ENCODE results near the gene NUCB1. TPM values are rescaled to one million over a fixed set of nuclear protein-coding genes. Genes with fewer than 3 reads are reported as not detected.
A peak's percentile ranks its signal among the peaks of the same experiment; 100 is the strongest.

NUCB1 gene
- polyA plus RNA-seq, 3 donors, result 311 to 334 (median 332) TPM

- DNase-seq, result peak; percentile 81
Measured at GRCh38 chr19:48970923-48971395, 70.8 kb downstream of the NUCB1 start.

Other genes with a start within 250 kb of the NUCB1 start
- gene NTN5, start 227.3 kb upstream of the NUCB1 start, polyA plus RNA-seq (ENCODE audit: insufficient read length in 3 of 3), result 1 to 10 TPM in 2 of 3 donors, under 1 TPM in 1; 0.91 to 1.9 (median 1.5) TPM
- gene FUT2, start 204.3 kb upstream of the NUCB1 start, polyA plus RNA-seq (ENCODE audit: insufficient read length in 3 of 3), result 1 to 10 TPM; 2.4 to 5.8 (median 3.3) TPM
- 1 to 10 TPM; 5.7 to 8.0 (median 7.1) TPM for gene MAMSTR, start 180.6 kb upstream of the NUCB1 start, polyA plus RNA-seq (ENCODE audit: insufficient read length in 3 of 3)
- gene RASIP1, start 159.7 kb upstream of the NUCB1 start, polyA plus RNA-seq (ENCODE audit: insufficient read length in 3 of 3), result 10 to 100 TPM; 15.7 to 20.8 (median 17.2) TPM
- under 1 TPM; 0.39 to 0.83 (median 0.65) TPM for gene IZUMO1, start 153.4 kb upstream of the NUCB1 start, polyA plus RNA-seq (ENCODE audit: insufficient read length in 3 of 3)
- gene FUT1, start 147.7 kb upstream of the NUCB1 start, polyA plus RNA-seq (ENCODE audit: insufficient read length in 3 of 3), result 1 to 10 TPM; 3.0 to 4.4 (median 4.2) TPM
- not detected for gene FGF21, start 144.8 kb upstream of the NUCB1 start, polyA plus RNA-seq (ENCODE audit: insufficient read length in 3 of 3)
- gene BCAT2, start 89.3 kb upstream of the NUCB1 start, polyA plus RNA-seq (ENCODE audit: insufficient read length in 3 of 3), result 10 to 100 TPM; 47.7 to 65.3 (median 60.4) TPM
- gene HSD17B14, start 63.8 kb upstream of the NUCB1 start, polyA plus RNA-seq (ENCODE audit: insufficient read length in 3 of 3), result 10 to 100 TPM; 38.3 to 44.8 (median 43.3) TPM
- gene PLEKHA4, start 31.7 kb upstream of the NUCB1 start, polyA plus RNA-seq (ENCODE audit: insufficient read length in 3 of 3), result 10 to 100 TPM; 25.2 to 29.4 (median 25.7) TPM
- 10 to 100 TPM; 33.8 to 36.6 (median 33.9) TPM for gene PPP1R15A, start 27.9 kb upstream of the NUCB1 start, polyA plus RNA-seq (ENCODE audit: insufficient read length in 3 of 3)
- gene TULP2, start 1.6 kb upstream of the NUCB1 start, polyA plus RNA-seq (ENCODE audit: insufficient read length in 3 of 3), result 1 to 10 TPM in 1 of 3 donors, under 1 TPM in 2; 0.70 to 1.5 (median 0.96) TPM
- 10 to 100 TPM in 1 of 3 donors, 1 to 10 TPM in 2; 8.5 to 11.6 (median 9.7) TPM for gene DHDH, start 33.4 kb downstream of the NUCB1 start, polyA plus RNA-seq (ENCODE audit: insufficient read length in 3 of 3)
- gene BAX, start 54.6 kb downstream of the NUCB1 start, polyA plus RNA-seq (ENCODE audit: insufficient read length in 3 of 3), result 10 to 100 TPM; 76.5 to 91.9 (median 87.6) TPM
- 1,000 to 10,000 TPM; 2,476 to 3,205 (median 2,712) TPM for gene FTL, start 65.0 kb downstream of the NUCB1 start, polyA plus RNA-seq (ENCODE audit: insufficient read length in 3 of 3)
- gene GYS1, start 93.0 kb downstream of the NUCB1 start, polyA plus RNA-seq (ENCODE audit: insufficient read length in 3 of 3), result 10 to 100 TPM; 42.9 to 56.7 (median 55.5) TPM
- gene RUVBL2, start 93.6 kb downstream of the NUCB1 start, polyA plus RNA-seq (ENCODE audit: insufficient read length in 3 of 3), result 100 to 1,000 TPM in 2 of 3 donors, 10 to 100 TPM in 1; 96.2 to 118 (median 101) TPM
- gene LHB, start 116.8 kb downstream of the NUCB1 start, polyA plus RNA-seq (ENCODE audit: insufficient read length in 3 of 3), result under 1 TPM in 2 of 3 donors, not detected in 1; 0.30 to 0.71 TPM
- not detected for gene CGB3, start 124.0 kb downstream of the NUCB1 start, polyA plus RNA-seq (ENCODE audit: insufficient read length in 3 of 3)
- not detected for gene CGB2, start 131.6 kb downstream of the NUCB1 start, polyA plus RNA-seq (ENCODE audit: insufficient read length in 3 of 3)
- not detected for gene CGB1, start 136.6 kb downstream of the NUCB1 start, polyA plus RNA-seq (ENCODE audit: insufficient read length in 3 of 3)
- gene CGB5, start 143.5 kb downstream of the NUCB1 start, polyA plus RNA-seq (ENCODE audit: insufficient read length in 3 of 3), result under 1 TPM in 1 of 3 donors, not detected in 2; 0.20 TPM
- under 1 TPM in 1 of 3 donors, not detected in 2; 0.39 TPM for gene CGB8, start 148.8 kb downstream of the NUCB1 start, polyA plus RNA-seq (ENCODE audit: insufficient read length in 3 of 3)
- gene CGB7, start 157.4 kb downstream of the NUCB1 start, polyA plus RNA-seq (ENCODE audit: insufficient read length in 3 of 3), result 1 to 10 TPM in 2 of 3 donors, under 1 TPM in 1; 0.74 to 1.4 (median 1.2) TPM
- 1 to 10 TPM; 3.2 to 6.5 (median 5.7) TPM for gene NTF4, start 164.5 kb downstream of the NUCB1 start, polyA plus RNA-seq (ENCODE audit: insufficient read length in 3 of 3)
- gene KCNA7, start 172.4 kb downstream of the NUCB1 start, polyA plus RNA-seq (ENCODE audit: insufficient read length in 3 of 3), result under 1 TPM; 0.03 to 0.13 (median 0.05) TPM
- 100 to 1,000 TPM; 322 to 406 (median 393) TPM for gene SNRNP70, start 185.1 kb downstream of the NUCB1 start, polyA plus RNA-seq (ENCODE audit: insufficient read length in 3 of 3)
- 10 to 100 TPM in 2 of 3 donors, 1 to 10 TPM in 1; 9.0 to 11.5 (median 10.1) TPM for gene LIN7B, start 214.1 kb downstream of the NUCB1 start, polyA plus RNA-seq (ENCODE audit: insufficient read length in 3 of 3)
- 1 to 10 TPM; 1.1 to 1.4 (median 1.1) TPM for gene C19orf73, start 218.8 kb downstream of the NUCB1 start, polyA plus RNA-seq (ENCODE audit: insufficient read length in 3 of 3)
- 1 to 10 TPM; 6.7 to 9.4 (median 9.0) TPM for gene PPFIA3, start 219.2 kb downstream of the NUCB1 start, polyA plus RNA-seq (ENCODE audit: insufficient read length in 3 of 3)